GM12878 (cell line): ENCODE measurements around the gene ANKAR. TPM values are rescaled to one million over a fixed set of nuclear protein-coding genes. Genes with fewer than 3 reads are reported as not detected.

Source experiments
- ATAC-seq: fragments of 200-7000 bp; cut with Tn5 transposase; 3 replicates; pipeline ENCODE4 v1.9.1; 2020; ENCODE audit warnings: mild to moderate bottlenecking, moderate library complexity
- BruUV-seq: library from RNA; stranded (reverse); fragments of 400-500 nt; replicated peaks from 2 replicates; lab custom pipeline; 2021; lab: Mats Ljungman, UMichigan
- CTCF ChIA-PET: fragments of 300-600 bp; sonication (Branson Sonifier 250); formaldehyde crosslinking; extraction: SDS; loops from one replicate; lab custom pipeline; 2021; ENCODE audit warnings: inconsistent platforms; lab: Yijun Ruan, JAX
- POLR2A ChIA-PET: fragments of 350-600 bp; formaldehyde crosslinking; extraction: SDS; loops from one replicate; lab custom pipeline; 2021; ENCODE audit warnings: inconsistent platforms; lab: Charles Lee
- RAD21 ChIA-PET: fragments of 300-600 bp; sonication (Branson Sonifier 250); formaldehyde crosslinking; loops from one replicate; lab custom pipeline; 2023; ENCODE audit warnings: antibody characterized with exemption; ENCODE audit not compliant: unreplicated experiment; lab: Charles Lee
- SMC1A ChIA-PET: fragments of 300-600 bp; sonication (Branson Sonifier 250); formaldehyde crosslinking; loops from one replicate; lab custom pipeline; 2023; ENCODE audit not compliant: unreplicated experiment, uncharacterized antibody; lab: Charles Lee
- DNase-seq: peaks from one replicate; pipeline ENCODE4 v3.0.0-alpha.2; 2011; ENCODE audit warnings: low read depth, low spot score
- FAIRE-seq: peaks from 3 replicates; lab custom pipeline; 2011; peaks lifted over from hg19 to GRCh38; lab: Jason Lieb, UNC
- H2AFZ ChIP-seq: 2 replicates; pipeline ENCODE4 v1.6.0; 2011; ENCODE audit warnings: low read depth, low read length, control low read depth; ENCODE audit not compliant: control insufficient read depth
- H3K27ac ChIP-seq: 2 replicates; pipeline ENCODE4 v1.5.1; 2011; ENCODE audit warnings: control low read depth; ENCODE audit not compliant: control insufficient read depth, insufficient read depth
- H3K27me3 ChIP-seq, 2 experiments: replicated peaks in 1 of 2; 2 replicates each; pipeline versions ENCODE4 v1.6.0 to v1.6.1; 2011; ENCODE audit warnings: low read length in 1 of 2; ENCODE audit not compliant: control insufficient read depth in 2 of 2, insufficient read depth in 2 of 2
- H3K36me3 ChIP-seq, 2 experiments: 2 replicates each; pipeline ENCODE4 v1.5.1; 2011; ENCODE audit warnings: low read length in 1 of 2; ENCODE audit not compliant: control insufficient read depth in 2 of 2, insufficient read depth in 2 of 2
- H3K4me1 ChIP-seq: 2 replicates; pipeline ENCODE4 v1.6.1; 2011; ENCODE audit warnings: mild to moderate bottlenecking, low read length, moderate library complexity, mixed read lengths; ENCODE audit not compliant: control insufficient read depth, insufficient read depth
- H3K4me2 ChIP-seq: 2 replicates; pipeline ENCODE4 v1.6.0; 2011; ENCODE audit warnings: control low read depth; ENCODE audit not compliant: control insufficient read depth, insufficient read depth
- H3K4me3 ChIP-seq: fragments of 200-600 bp; sonication (generic); 2 replicates; pipeline ENCODE4 v1.5.1; 2016
- H3K79me2 ChIP-seq: 2 replicates; pipeline ENCODE4 v1.6.0; 2011; ENCODE audit warnings: low read length; ENCODE audit not compliant: control insufficient read depth, insufficient read depth
- H3K9ac ChIP-seq: 2 replicates; pipeline ENCODE4 v1.8.0; 2011; ENCODE audit warnings: low read length, control low read depth, mixed read lengths; ENCODE audit not compliant: control insufficient read depth, insufficient read depth
- H3K9me3 ChIP-seq: replicated peaks from 3 replicates; pipeline ENCODE4 v1.5.1; 2011; ENCODE audit warnings: mild to moderate bottlenecking, low read length; ENCODE audit not compliant: control insufficient read depth, insufficient read depth
- H4K20me1 ChIP-seq: 2 replicates; pipeline ENCODE4 v1.6.0; 2011; ENCODE audit not compliant: control insufficient read depth, insufficient read depth
- BRCA1 ChIP-seq: IDR thresholded peaks from 2 replicates; pipeline ENCODE4 v1.6.1; 2011; ENCODE audit warnings: low read depth, low read length, improper control_type of control experiment
- EGR1 ChIP-seq, 2 experiments: IDR thresholded peaks; 1 replicate in 1 of 2; 2 replicates in 1 of 2; pipeline ENCODE4 v1.6.1; 2011 to 2012; ENCODE audit warnings: low read depth in 2 of 2, low read length in 2 of 2, borderline replicate concordance in 1 of 2, mild to moderate bottlenecking in 1 of 2, moderate library complexity in 1 of 2
- HDGF ChIP-seq: fragments of 450-650 bp; IDR thresholded peaks from 2 replicates; pipeline ENCODE4 v1.6.1; 2016; ENCODE audit warnings: antibody characterized with exemption
- KAT2A ChIP-seq: conservative IDR thresholded peaks from 2 replicates; pipeline ENCODE4 v1.6.1; 2011; ENCODE audit warnings: low read depth, low read length; ENCODE audit not compliant: control insufficient read depth
- POLR2AphosphoS5 ChIP-seq: IDR thresholded peaks from 2 replicates; pipeline ENCODE4 v1.6.1; 2011; ENCODE audit warnings: mild to moderate bottlenecking, low read length, inconsistent platforms
- RB1 ChIP-seq: fragments of 450-650 bp; formaldehyde crosslinking; IDR thresholded peaks from 2 replicates; pipeline ENCODE4 v1.6.1; 2017; ENCODE audit warnings: mild to moderate bottlenecking, borderline replicate concordance
- in situ Hi-C: fragments of 300-500 bp; cut with MboI; formaldehyde crosslinking; loops from 9 replicates; pipeline ENCODE4 v1.14.3; 2018; ENCODE audit warnings: mixed read lengths
- intact Hi-C: fragments of 100-400 bp; cut with micrococcal nuclease; formaldehyde crosslinking; loops from one replicate; pipeline ENCODE4 v1.14.2; 2022; ENCODE audit not compliant: unreplicated experiment
- polyA plus RNA-seq, 11 experiments: library from polyadenylated mRNA; depleted of rRNA in 4 of 11; unstranded in 6 of 11; stranded (reverse) in 5 of 11; fragments of >200 nt; fragmentation: Nextera tagmentation in 4 of 11; fragmentation: Illumina TruSeq in 1 of 11; extraction: Ambion mirVana in 4 of 11; extraction: Trizol in 1 of 11; gene quantifications; 1 replicate in 1 of 11; 2 replicates in 10 of 11; pipeline versions ENCODE4 v1.2.1 to v1.2.3, GENCODE V29; 2011 to 2016; ENCODE audit warnings: inconsistent platforms in 2 of 11, missing spikeins in 2 of 11, low read depth in 1 of 11
- total RNA-seq, 4 experiments: library from RNA; depleted of rRNA in 3 of 4; stranded (reverse); fragments of >200 nt in 3 of 4; fragmentation: Illumina TruSeq in 1 of 4; extraction: Trizol in 1 of 4; gene quantifications; 2 replicates each; pipeline versions ENCODE4 v1.2.1 to v1.2.3, GENCODE V29; 2013 to 2021
- TF ChIP-seq, protein P1 (sequence below): IDR thresholded peaks from 2 replicates; pipeline ENCODE4 v1.6.1; 2012; ENCODE audit warnings: low read length, inconsistent platforms
- TF ChIP-seq, protein P2 (sequence below): IDR thresholded peaks from 2 replicates; pipeline ENCODE4 v1.6.1; 2012; ENCODE audit warnings: improper control_type of control experiment, low read depth, low read length; ENCODE audit not compliant: insufficient replicate concordance
- TF ChIP-seq, protein P3 (sequence below): fragments of 450-650 bp; formaldehyde crosslinking; IDR thresholded peaks from 2 replicates; pipeline ENCODE4 v1.4.0; 2020; ENCODE audit warnings: mild to moderate bottlenecking, moderate library complexity
- TF ChIP-seq, protein P4 (sequence below): IDR thresholded peaks from 2 replicates; pipeline ENCODE4 v1.6.1; 2012; ENCODE audit warnings: low read depth, low read length, improper control_type of control experiment
- TF ChIP-seq, protein P5 (sequence below): IDR thresholded peaks from 2 replicates; pipeline ENCODE4 v1.6.1; 2012; ENCODE audit warnings: low read depth, low read length, improper control_type of control experiment

Gene ANKAR
- total and polyA plus RNA-seq, 10 of the 15 experiments (the other 5 are each of a cell fraction or from before 2014, with no cell fraction given): 1.3 to 4.2 (median 2.7) TPM

DNA sequence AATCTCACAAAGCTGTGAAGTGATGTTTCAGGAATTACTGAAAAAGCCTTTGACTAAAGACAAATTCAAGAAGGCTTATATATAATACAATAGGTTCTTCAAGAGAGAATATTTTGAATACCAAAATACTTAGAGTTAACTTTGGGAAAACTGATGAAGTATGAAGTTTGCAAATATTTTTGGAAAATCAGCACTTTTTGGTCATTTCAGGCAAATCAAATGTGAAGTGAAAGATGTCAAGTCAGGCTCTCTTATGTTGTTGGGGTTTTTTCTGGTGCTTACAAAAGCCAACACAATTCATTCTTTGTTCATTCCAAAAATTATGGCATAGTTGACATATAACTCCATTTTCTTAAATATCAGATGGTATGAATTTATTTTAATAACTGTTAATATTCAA lies 27.9 kb upstream of the ANKAR start:
- intact Hi-C loops (no loop called here), in situ Hi-C loops (no loop called here)
- TF ChIP-seq EGR1 (IDR thresholded peaks at IDR 0.05; ENCODE audit: borderline replicate concordance in 1 of 2, low read depth in 2 of 2, low read length in 2 of 2) (no peak), HDGF (no peak), BRCA1 (no peak), KAT2A (no peak), POLR2AphosphoS5 (no peak), RB1 (no peak)
- TF ChIP-seq, protein P1, sequence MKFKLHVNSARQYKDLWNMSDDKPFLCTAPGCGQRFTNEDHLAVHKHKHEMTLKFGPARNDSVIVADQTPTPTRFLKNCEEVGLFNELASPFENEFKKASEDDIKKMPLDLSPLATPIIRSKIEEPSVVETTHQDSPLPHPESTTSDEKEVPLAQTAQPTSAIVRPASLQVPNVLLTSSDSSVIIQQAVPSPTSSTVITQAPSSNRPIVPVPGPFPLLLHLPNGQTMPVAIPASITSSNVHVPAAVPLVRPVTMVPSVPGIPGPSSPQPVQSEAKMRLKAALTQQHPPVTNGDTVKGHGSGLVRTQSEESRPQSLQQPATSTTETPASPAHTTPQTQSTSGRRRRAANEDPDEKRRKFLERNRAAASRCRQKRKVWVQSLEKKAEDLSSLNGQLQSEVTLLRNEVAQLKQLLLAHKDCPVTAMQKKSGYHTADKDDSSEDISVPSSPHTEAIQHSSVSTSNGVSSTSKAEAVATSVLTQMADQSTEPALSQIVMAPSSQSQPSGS: no peak
- TF ChIP-seq, protein P2, sequence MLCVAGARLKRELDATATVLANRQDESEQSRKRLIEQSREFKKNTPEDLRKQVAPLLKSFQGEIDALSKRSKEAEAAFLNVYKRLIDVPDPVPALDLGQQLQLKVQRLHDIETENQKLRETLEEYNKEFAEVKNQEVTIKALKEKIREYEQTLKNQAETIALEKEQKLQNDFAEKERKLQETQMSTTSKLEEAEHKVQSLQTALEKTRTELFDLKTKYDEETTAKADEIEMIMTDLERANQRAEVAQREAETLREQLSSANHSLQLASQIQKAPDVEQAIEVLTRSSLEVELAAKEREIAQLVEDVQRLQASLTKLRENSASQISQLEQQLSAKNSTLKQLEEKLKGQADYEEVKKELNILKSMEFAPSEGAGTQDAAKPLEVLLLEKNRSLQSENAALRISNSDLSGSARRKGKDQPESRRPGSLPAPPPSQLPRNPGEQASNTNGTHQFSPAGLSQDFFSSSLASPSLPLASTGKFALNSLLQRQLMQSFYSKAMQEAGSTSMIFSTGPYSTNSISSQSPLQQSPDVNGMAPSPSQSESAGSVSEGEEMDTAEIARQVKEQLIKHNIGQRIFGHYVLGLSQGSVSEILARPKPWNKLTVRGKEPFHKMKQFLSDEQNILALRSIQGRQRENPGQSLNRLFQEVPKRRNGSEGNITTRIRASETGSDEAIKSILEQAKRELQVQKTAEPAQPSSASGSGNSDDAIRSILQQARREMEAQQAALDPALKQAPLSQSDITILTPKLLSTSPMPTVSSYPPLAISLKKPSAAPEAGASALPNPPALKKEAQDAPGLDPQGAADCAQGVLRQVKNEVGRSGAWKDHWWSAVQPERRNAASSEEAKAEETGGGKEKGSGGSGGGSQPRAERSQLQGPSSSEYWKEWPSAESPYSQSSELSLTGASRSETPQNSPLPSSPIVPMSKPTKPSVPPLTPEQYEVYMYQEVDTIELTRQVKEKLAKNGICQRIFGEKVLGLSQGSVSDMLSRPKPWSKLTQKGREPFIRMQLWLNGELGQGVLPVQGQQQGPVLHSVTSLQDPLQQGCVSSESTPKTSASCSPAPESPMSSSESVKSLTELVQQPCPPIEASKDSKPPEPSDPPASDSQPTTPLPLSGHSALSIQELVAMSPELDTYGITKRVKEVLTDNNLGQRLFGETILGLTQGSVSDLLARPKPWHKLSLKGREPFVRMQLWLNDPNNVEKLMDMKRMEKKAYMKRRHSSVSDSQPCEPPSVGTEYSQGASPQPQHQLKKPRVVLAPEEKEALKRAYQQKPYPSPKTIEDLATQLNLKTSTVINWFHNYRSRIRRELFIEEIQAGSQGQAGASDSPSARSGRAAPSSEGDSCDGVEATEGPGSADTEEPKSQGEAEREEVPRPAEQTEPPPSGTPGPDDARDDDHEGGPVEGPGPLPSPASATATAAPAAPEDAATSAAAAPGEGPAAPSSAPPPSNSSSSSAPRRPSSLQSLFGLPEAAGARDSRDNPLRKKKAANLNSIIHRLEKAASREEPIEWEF: no peak
- TF ChIP-seq, protein P3, sequence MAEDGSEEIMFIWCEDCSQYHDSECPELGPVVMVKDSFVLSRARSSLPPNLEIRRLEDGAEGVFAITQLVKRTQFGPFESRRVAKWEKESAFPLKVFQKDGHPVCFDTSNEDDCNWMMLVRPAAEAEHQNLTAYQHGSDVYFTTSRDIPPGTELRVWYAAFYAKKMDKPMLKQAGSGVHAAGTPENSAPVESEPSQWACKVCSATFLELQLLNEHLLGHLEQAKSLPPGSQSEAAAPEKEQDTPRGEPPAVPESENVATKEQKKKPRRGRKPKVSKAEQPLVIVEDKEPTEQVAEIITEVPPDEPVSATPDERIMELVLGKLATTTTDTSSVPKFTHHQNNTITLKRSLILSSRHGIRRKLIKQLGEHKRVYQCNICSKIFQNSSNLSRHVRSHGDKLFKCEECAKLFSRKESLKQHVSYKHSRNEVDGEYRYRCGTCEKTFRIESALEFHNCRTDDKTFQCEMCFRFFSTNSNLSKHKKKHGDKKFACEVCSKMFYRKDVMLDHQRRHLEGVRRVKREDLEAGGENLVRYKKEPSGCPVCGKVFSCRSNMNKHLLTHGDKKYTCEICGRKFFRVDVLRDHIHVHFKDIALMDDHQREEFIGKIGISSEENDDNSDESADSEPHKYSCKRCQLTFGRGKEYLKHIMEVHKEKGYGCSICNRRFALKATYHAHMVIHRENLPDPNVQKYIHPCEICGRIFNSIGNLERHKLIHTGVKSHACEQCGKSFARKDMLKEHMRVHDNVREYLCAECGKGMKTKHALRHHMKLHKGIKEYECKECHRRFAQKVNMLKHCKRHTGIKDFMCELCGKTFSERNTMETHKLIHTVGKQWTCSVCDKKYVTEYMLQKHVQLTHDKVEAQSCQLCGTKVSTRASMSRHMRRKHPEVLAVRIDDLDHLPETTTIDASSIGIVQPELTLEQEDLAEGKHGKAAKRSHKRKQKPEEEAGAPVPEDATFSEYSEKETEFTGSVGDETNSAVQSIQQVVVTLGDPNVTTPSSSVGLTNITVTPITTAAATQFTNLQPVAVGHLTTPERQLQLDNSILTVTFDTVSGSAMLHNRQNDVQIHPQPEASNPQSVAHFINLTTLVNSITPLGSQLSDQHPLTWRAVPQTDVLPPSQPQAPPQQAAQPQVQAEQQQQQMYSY (CRISPR knock-in tag): no peak
- TF ChIP-seq, protein P4, sequence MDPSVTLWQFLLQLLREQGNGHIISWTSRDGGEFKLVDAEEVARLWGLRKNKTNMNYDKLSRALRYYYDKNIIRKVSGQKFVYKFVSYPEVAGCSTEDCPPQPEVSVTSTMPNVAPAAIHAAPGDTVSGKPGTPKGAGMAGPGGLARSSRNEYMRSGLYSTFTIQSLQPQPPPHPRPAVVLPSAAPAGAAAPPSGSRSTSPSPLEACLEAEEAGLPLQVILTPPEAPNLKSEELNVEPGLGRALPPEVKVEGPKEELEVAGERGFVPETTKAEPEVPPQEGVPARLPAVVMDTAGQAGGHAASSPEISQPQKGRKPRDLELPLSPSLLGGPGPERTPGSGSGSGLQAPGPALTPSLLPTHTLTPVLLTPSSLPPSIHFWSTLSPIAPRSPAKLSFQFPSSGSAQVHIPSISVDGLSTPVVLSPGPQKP: no peak
- TF ChIP-seq, protein P5, sequence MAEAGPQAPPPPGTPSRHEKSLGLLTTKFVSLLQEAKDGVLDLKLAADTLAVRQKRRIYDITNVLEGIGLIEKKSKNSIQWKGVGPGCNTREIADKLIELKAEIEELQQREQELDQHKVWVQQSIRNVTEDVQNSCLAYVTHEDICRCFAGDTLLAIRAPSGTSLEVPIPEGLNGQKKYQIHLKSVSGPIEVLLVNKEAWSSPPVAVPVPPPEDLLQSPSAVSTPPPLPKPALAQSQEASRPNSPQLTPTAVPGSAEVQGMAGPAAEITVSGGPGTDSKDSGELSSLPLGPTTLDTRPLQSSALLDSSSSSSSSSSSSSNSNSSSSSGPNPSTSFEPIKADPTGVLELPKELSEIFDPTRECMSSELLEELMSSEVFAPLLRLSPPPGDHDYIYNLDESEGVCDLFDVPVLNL: no peak
- Histone ChIP-seq H3K36me3 (no peaks in the 10 kb centered on the region), H3K27ac (no peak overlapping the region), H4K20me1 (no peaks in the 10 kb centered on the region), H3K27me3 (no peaks in the 10 kb centered on the region), H3K9me3 (no peaks in the 10 kb centered on the region; the same call in 2 of the 3 replicates), H3K79me2 (no peaks in the 10 kb centered on the region), H3K4me3 (no peak overlapping the region), H3K4me1 (no peaks in the 10 kb centered on the region), H3K9ac (no peak overlapping the region), H3K4me2 (no peak overlapping the region), H2AFZ (no peak overlapping the region)
- RAD21 ChIA-PET: no interaction called here
- POLR2A ChIA-PET: no interaction called here
- ATAC-seq (no peak), FAIRE-seq (no peak), DNase-seq (no peak)
- no TSS peak for BruUV-seq
- SMC1A ChIA-PET: interaction anchor here (1.5 kb wide), 1 partner anchor 14 kb away, joined by 4 read pairs; no protein-coding TSS in a partner anchor
- CTCF ChIA-PET: no interaction called here
